HG03064 (cell line): Measurements from ENCODE around the gene ANKS1B.

Experiments used
- ATAC-seq: cut with Tn5 transposase; IDR thresholded peaks from one replicate; pipeline ENCODE4 v1.9.1; 2021; ENCODE audit warnings: low read depth; ENCODE audit not compliant: unreplicated experiment

Gene ANKS1B

GRCh38 chr12:99108924-99109323 is 875.8 kb downstream of the ANKS1B start:
- ATAC-seq, result no peak

GRCh38 chr12:99099786-99100185 is 885.0 kb downstream of the ANKS1B start:
- ATAC-seq, result no peak

GRCh38 chr12:99097171-99097570 is 887.6 kb downstream of the ANKS1B start:
- no peak for ATAC-seq

GRCh38 chr12:99093166-99093565 is 891.6 kb downstream of the ANKS1B start:
- ATAC-seq, result no peak

GRCh38 chr12:99092100-99092851 is 892.5 kb downstream of the ANKS1B start:
- no peak for ATAC-seq

GRCh38 chr12:99087278-99087677 is 897.5 kb downstream of the ANKS1B start:
- no peak for ATAC-seq

- ATAC-seq, result no peak
Observed at GRCh38 chr12:99079811-99080210, 904.9 kb downstream of the ANKS1B start.

- no peak for ATAC-seq
Observed at GRCh38 chr12:99068993-99069747, 915.6 kb downstream of the ANKS1B start.

GRCh38 chr12:99067171-99067785 is 917.5 kb downstream of the ANKS1B start:
- no peak for ATAC-seq

GRCh38 chr12:99066726-99067125 is 918.0 kb downstream of the ANKS1B start:
- no peak for ATAC-seq

GRCh38 chr12:99063182-99063581 is 921.6 kb downstream of the ANKS1B start:
- ATAC-seq, result no peak

- ATAC-seq, result no peak
Observed at GRCh38 chr12:99059824-99060511, 924.8 kb downstream of the ANKS1B start.

GRCh38 chr12:99057670-99058069 is 927.1 kb downstream of the ANKS1B start:
- no peak for ATAC-seq

GRCh38 chr12:99056186-99056585 is 928.5 kb downstream of the ANKS1B start:
- no peak for ATAC-seq

GRCh38 chr12:99055299-99055698 is 929.4 kb downstream of the ANKS1B start:
- ATAC-seq, result no peak

- ATAC-seq, result no peak
Observed at GRCh38 chr12:99054601-99055128, 930.1 kb downstream of the ANKS1B start.

GRCh38 chr12:99053616-99054362 is 930.9 kb downstream of the ANKS1B start:
- ATAC-seq, result no peak

- ATAC-seq, result no peak
Observed at GRCh38 chr12:99049774-99050173, 935.0 kb downstream of the ANKS1B start.

GRCh38 chr12:99045158-99045557 is 939.6 kb downstream of the ANKS1B start:
- no peak for ATAC-seq

- peak; percentile 70 for ATAC-seq
Observed at GRCh38 chr12:99043319-99043914, 941.3 kb downstream of the ANKS1B start.
